Activated CD4-positive, CD25-positive, alpha-beta regulatory T cell treated with anti-CD3 and anti-CD28 coated beads, Interleukin-2, amount 50 U/mL, for 24 hours (primary cell): ENCODE results near the gene GNB3.

Source experiments
- ATAC-seq, 2 donors: fragments of 150-1000 bp; cut with Tn5 transposase; one replicate each; pipeline ENCODE4 v1.10.0; 2021; ENCODE audit warnings: mild to moderate bottlenecking in 1 of 2, moderate library complexity in 1 of 2

The GNB3 gene

GRCh38 chr12:6824085-6824775 lies 16.5 kb upstream of the GNB3 start:
- no peak for ATAC-seq

GRCh38 chr12:6824901-6825381 lies 15.8 kb upstream of the GNB3 start:
- no peak for ATAC-seq

- ATAC-seq, result peak; percentile 63 to 69
Observed at GRCh38 chr12:6825398-6826124, 15.2 kb upstream of the GNB3 start.

- no peak for ATAC-seq
Observed at GRCh38 chr12:6826125-6826733, 14.5 kb upstream of the GNB3 start.

GRCh38 chr12:6826734-6827436 lies 13.8 kb upstream of the GNB3 start:
- ATAC-seq, result no peak

GRCh38 chr12:6827437-6827911 lies 13.3 kb upstream of the GNB3 start:
- ATAC-seq, result no peak

- peak; percentile 36 to 55 for ATAC-seq
Observed at GRCh38 chr12:6827982-6828780, 12.5 kb upstream of the GNB3 start, which contains the start of gene P3H3. P3H3 (plus strand) TSS chr12:6828407; CDS start chr12:6828441, 34 bp downstream.

GRCh38 chr12:6828781-6829535 lies 11.8 kb upstream of the GNB3 start:
- peak; percentile 63 to 67 for ATAC-seq

GRCh38 chr12:6829536-6830220 lies 11.0 kb upstream of the GNB3 start:
- ATAC-seq, result no peak

GRCh38 chr12:6830286-6830890 lies 10.3 kb upstream of the GNB3 start:
- no peak for ATAC-seq

- ATAC-seq, result no peak
Observed at GRCh38 chr12:6830999-6831398, 9.7 kb upstream of the GNB3 start.

- ATAC-seq, result no peak
Observed at GRCh38 chr12:6831450-6831995, 9.2 kb upstream of the GNB3 start.

GRCh38 chr12:6832125-6832524 lies 8.6 kb upstream of the GNB3 start:
- no peak for ATAC-seq

- no peak for ATAC-seq
Observed at GRCh38 chr12:6833189-6833890, 7.4 kb upstream of the GNB3 start.

GRCh38 chr12:6834254-6834653 lies 6.5 kb upstream of the GNB3 start:
- no peak for ATAC-seq

GRCh38 chr12:6834873-6835272 lies 5.9 kb upstream of the GNB3 start:
- no peak for ATAC-seq

- no peak for ATAC-seq
Observed at GRCh38 chr12:6836851-6837250, 3.9 kb upstream of the GNB3 start.

- ATAC-seq, result no peak
Observed at GRCh38 chr12:6837370-6838060, 3.2 kb upstream of the GNB3 start.

- no peak for ATAC-seq
Observed at GRCh38 chr12:6838854-6839253, 1.9 kb upstream of the GNB3 start.
